Osteoblast (primary cell): Measurements from ENCODE around the gene MRPL36. TPM values are rescaled to one million over a fixed set of nuclear protein-coding genes. Genes with fewer than 3 reads are reported as not detected.

Source experiments
- DNase-seq: peaks from one replicate; pipeline ENCODE4 v3.0.0; 2011; ENCODE audit warnings: low spot score, mixed read lengths; ENCODE audit not compliant: insufficient read length; ENCODE audit errors: missing footprints
- H2AFZ ChIP-seq: 2 replicates; pipeline ENCODE4 v1.6.0; 2011; ENCODE audit warnings: mild to moderate bottlenecking, low read length
- H3K27ac ChIP-seq: 2 replicates; pipeline ENCODE4 v1.5.1; 2011; ENCODE audit warnings: mild to moderate bottlenecking, low read depth, low read length, moderate library complexity
- H3K27me3 ChIP-seq: 2 replicates; pipeline ENCODE4 v1.6.0; 2012; ENCODE audit warnings: mild to moderate bottlenecking, control low read depth, inconsistent platforms, low read length, moderate library complexity; ENCODE audit not compliant: insufficient read depth
- H3K36me3 ChIP-seq: 2 replicates; pipeline ENCODE4 v1.5.1; 2011; ENCODE audit warnings: mild to moderate bottlenecking, low read length, control low read depth, moderate library complexity; ENCODE audit not compliant: insufficient read depth
- H3K4me1 ChIP-seq: 2 replicates; pipeline ENCODE4 v1.5.1; 2011; ENCODE audit warnings: mild to moderate bottlenecking, low read length, control low read depth, moderate library complexity; ENCODE audit not compliant: insufficient read depth
- H3K4me2 ChIP-seq: 2 replicates; pipeline ENCODE4 v1.6.0; 2011; ENCODE audit warnings: mild to moderate bottlenecking, low read length; ENCODE audit not compliant: insufficient read depth
- H3K4me3 ChIP-seq: fragments of 200-600 bp; sonication (generic); 3 replicates; pipeline ENCODE4 v1.5.1; 2012; ENCODE audit warnings: mild to moderate bottlenecking, low read length, inconsistent platforms; ENCODE audit not compliant: insufficient read depth
- H3K79me2 ChIP-seq: 2 replicates; pipeline ENCODE4 v1.6.0; 2012; ENCODE audit warnings: mild to moderate bottlenecking, low read length, control low read depth, inconsistent platforms; ENCODE audit not compliant: insufficient read depth
- H3K9me3 ChIP-seq: 2 replicates; pipeline ENCODE4 v1.5.1; 2011; ENCODE audit warnings: low read depth, low read length, control low read depth
- H4K20me1 ChIP-seq: 2 replicates; pipeline ENCODE4 v1.6.0; 2012; ENCODE audit warnings: mild to moderate bottlenecking, low read length, control low read depth; ENCODE audit not compliant: insufficient read depth
- total RNA-seq: library from RNA; depleted of rRNA; stranded (reverse); fragments of >200 nt; gene quantifications from 2 replicates; pipeline ENCODE4 v1.2.3, GENCODE V29; 2012
- TF ChIP-seq, protein P1 (sequence below): IDR thresholded peaks from 2 replicates; pipeline ENCODE4 v1.5.1; 2011; ENCODE audit warnings: mild to moderate bottlenecking, low read depth, low read length, moderate library complexity; ENCODE audit errors: extremely low read depth

MRPL36 gene
- total RNA-seq, 1 donor: 35.1 TPM

DNA sequence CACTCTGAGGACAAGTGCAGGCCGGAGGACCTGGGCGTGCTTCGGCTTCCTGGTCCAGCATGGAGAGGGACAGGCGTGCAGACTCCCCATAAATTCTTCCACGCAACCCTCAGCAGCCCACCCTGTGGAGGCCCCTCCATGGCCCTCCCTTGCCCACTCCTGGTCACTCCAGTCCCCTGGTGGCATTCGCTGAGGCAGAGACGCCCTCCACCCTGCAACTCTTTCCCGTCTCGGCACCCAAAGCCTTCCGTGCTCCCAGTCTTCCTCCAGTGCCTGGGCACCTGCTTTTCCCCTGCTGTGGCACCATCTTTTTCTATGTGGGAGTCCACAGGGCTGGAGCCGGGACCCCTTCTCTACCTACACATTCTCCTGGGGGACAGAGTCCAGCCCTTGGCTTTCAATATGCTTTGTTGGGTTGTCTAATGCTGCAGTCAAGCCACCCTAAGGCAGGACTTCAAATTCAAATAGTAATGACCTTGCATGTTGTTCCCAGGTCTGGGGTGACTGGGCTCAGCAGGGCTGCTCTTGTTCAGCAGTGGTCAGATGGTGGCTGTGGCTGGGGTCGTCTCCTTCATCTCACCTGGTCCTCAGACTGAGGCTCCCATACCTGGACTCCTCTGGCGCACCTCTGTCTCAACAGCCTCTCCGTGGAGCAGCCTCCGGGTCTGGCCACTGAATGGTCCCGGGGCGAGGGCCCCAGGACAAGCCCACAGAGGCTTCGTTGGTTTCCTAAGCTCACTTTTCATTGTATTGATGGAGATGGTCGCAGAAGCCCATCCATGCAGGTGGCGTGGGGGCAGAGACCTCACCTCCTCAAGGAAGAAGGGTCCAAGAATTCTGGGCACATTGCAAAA is 15.2 kb downstream of the MRPL36 start:
- TF ChIP-seq, protein P1, sequence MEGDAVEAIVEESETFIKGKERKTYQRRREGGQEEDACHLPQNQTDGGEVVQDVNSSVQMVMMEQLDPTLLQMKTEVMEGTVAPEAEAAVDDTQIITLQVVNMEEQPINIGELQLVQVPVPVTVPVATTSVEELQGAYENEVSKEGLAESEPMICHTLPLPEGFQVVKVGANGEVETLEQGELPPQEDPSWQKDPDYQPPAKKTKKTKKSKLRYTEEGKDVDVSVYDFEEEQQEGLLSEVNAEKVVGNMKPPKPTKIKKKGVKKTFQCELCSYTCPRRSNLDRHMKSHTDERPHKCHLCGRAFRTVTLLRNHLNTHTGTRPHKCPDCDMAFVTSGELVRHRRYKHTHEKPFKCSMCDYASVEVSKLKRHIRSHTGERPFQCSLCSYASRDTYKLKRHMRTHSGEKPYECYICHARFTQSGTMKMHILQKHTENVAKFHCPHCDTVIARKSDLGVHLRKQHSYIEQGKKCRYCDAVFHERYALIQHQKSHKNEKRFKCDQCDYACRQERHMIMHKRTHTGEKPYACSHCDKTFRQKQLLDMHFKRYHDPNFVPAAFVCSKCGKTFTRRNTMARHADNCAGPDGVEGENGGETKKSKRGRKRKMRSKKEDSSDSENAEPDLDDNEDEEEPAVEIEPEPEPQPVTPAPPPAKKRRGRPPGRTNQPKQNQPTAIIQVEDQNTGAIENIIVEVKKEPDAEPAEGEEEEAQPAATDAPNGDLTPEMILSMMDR: no peak
- Histone ChIP-seq H3K36me3 (no peaks in the 10 kb centered on the region), H3K27ac (no peak overlapping the region), H4K20me1 (no peaks in the 10 kb centered on the region), H3K9me3 (no peaks in the 10 kb centered on the region), H3K79me2 (no peaks in the 10 kb centered on the region), H3K4me1 (no peaks in the 10 kb centered on the region), H2AFZ (no peak overlapping the region), H3K4me2 (no peak overlapping the region), H3K4me3 (no peak overlapping the region), H3K27me3 (peaks cover 3% of the 10 kb centered on the region)
- peak; percentile 8 for DNase-seq

DNA sequence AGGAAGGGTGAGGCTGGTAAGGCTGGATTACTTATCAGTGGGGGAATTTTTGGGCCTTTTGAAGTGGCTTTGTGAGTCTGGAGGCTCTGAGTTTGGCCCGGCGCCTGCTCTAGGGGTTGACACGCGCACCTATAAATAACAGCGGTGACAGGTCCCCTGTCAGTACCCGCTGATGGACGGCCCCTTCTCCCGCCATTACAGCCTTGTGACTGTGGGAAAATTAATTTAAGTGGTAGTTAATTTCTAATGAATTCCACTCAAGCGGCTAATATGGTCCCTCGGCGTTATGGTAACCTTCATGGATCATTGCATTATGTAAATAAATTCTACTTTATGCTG is 16.5 kb downstream of the MRPL36 start:
- H2AFZ ChIP-seq: no peak overlapping the region
- H3K9me3 ChIP-seq: no peaks in the 10 kb centered on the region
- H3K4me1 ChIP-seq: no peaks in the 10 kb centered on the region
- no peak overlapping the region for H3K4me2 ChIP-seq
- no peaks in the 10 kb centered on the region for H3K36me3 ChIP-seq
- H3K27ac ChIP-seq: no peak overlapping the region
- DNase-seq: peak; percentile 13
- peaks cover 7% of the 10 kb centered on the region for H3K27me3 ChIP-seq
- H3K4me3 ChIP-seq: no peak overlapping the region
- H4K20me1 ChIP-seq: no peaks in the 10 kb centered on the region
- no peaks in the 10 kb centered on the region for H3K79me2 ChIP-seq
- TF ChIP-seq, protein P1: no peak

DNA sequence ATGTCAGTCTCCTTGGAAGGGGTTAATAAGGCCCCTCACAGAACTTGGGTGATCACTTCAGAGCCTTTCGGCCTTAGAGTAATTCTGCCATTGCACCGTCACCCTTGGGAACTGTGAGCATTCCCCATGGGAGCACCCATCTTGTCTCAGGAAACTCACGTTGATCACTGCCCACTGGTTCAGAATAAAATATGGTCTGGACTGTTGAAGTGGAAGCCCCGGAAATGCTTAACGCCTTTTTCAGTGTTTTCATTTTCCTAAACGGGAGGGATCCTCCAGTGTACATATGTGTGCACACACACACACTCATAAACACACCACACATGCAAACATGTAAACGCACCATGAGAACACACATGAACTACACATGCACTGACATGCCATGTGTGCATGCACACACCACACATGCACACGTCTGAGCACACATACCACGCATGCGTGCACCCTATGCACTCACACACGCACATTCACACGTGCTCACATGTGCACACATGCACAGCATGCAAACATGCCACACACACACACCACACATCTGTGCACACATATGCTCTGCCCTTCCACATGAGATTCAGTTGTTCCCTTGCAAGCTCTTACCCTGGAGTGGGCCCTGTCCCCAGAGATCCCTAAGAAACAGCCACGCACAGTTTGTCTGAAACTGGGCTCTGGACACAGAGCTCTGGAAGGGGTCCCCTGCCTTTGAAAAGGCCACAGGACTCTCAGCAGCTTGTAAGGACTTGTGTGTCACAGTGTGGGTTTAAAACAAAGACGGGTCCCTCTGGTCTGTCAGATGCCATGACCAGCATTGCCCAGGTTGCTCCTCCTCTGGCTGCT is 17.0 kb downstream of the MRPL36 start:
- Histone ChIP-seq H4K20me1 (no peaks in the 10 kb centered on the region), H3K4me2 (no peak overlapping the region), H3K4me3 (no peak overlapping the region), H3K4me1 (no peaks in the 10 kb centered on the region), H3K36me3 (no peaks in the 10 kb centered on the region), H3K9me3 (no peaks in the 10 kb centered on the region), H3K27ac (no peak overlapping the region), H2AFZ (no peak overlapping the region), H3K27me3 (peaks cover 10% of the 10 kb centered on the region), H3K79me2 (no peaks in the 10 kb centered on the region)
- peak; percentile 38 for DNase-seq
- TF ChIP-seq, protein P1: no peak
